Stimulated activated CD8-positive, alpha-beta memory T cell treated with anti-CD3 and anti-CD28 coated beads, Interleukin-15, amount 100 ng/mL, for 4 hours (primary cell): ENCODE results near the gene SH2D6.
"Not testable (repeated sequence)": the region's sequence is repeated elsewhere in the genome, so short reads cannot be mapped to it uniquely, and the experiment has no call there.

ENCODE experiments used
- DNase-seq, 2 donors: peaks; one replicate each; pipeline ENCODE4 v3.0.0-alpha.2; 2020; ENCODE audit warnings: low read depth in 2 of 2

Gene SH2D6

DNA sequence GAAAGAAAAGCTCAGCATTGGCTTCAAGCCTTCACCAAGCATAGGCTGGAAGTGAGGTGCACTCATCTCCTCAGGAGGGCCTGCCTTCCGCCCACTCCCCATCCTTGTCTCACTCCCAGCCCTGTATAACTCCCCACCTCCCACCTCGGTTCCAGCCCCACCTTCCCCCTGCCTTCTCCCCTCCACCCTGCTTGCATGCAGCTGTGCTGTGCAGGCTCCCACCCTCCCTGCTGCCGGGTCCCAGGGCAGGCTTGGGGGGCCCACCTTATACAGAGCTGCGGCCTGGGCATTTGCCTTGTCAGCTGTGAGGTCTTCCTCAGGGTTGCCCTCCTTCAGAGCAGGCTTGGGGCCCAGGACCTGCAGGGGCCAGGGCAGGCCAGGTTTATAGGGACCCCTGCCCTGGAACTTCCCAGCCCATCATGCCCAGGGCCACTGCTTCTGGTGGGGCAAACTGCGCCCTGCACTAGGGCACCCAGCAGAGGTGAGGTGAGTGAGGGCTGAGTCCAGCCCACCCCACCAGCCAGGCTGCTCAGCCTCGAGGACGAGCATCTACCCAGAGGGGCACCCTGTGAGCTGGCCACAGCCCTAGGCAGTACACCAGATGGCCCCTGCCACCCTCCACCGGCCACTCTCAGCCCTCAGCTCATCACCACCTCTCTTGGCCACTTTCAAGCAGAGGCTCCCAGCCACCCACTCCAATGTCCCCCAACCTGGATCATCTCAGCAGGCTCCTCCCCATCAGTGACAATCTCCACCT is 19.9 kb upstream of the SH2D6 start:
- no peak for DNase-seq

DNA sequence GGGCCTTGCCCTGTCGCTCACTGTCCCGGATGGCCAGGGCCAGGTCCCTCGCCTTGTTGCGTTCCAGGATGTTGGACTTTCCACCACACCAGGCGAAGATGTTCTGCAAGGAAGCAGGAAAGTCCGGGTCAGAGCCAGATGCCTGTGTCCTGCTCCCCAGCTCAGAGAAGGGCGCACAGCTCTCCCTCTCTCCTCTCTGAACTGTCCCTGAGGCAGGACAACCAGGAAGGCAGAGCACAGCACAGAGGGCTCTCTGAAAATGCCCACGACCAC is 19.4 kb upstream of the SH2D6 start:
- no peak for DNase-seq

GRCh38 chr2:85400023-85400422 is 18.5 kb upstream of the SH2D6 start:
- no peak for DNase-seq

- no peak for DNase-seq
Observed at GRCh38 chr2:85400541-85401463, 17.7 kb upstream of the SH2D6 start.

DNA sequence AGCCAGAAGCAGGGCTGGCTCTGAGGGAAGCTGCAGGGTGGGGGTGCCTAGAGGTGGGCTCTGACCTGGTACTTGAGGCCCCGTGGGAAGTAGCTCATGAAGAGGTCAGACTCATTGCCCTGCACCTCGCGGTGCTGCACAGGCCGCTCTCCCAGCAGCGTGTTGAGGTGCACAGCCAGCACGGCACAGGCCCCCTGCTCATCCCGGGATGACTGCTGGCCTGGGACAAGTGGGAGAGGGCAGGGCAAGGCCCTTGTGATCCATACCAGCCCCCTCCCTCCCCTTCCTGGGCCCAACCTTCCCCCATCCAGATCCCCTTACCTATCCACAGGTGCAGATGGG is 17.1 kb upstream of the SH2D6 start:
- no peak for DNase-seq

DNA sequence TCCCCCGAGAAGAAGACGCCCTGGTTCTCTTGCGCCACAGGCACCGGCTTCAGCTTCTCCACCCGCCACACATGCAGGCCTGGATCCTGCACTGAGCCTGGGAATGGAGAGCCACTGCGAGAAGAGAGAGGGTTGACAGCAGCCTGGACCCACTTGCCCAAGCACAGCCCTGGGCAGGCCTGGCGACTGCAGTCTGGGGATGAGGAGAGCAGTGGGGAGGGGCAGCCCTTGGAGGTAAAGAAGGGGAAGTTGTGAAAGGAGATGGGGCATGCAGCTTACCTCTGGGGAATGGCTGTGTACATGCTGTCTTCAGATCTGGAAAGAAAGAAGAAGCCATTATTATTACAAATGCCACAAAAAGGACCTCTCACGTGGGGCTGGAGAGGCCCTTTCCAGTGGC is 16.7 kb upstream of the SH2D6 start:
- DNase-seq, result no peak

- DNase-seq, result peak; percentile 45 to 48
Observed at GRCh38 chr2:85405201-85406059, 13.1 kb upstream of the SH2D6 start.

DNA sequence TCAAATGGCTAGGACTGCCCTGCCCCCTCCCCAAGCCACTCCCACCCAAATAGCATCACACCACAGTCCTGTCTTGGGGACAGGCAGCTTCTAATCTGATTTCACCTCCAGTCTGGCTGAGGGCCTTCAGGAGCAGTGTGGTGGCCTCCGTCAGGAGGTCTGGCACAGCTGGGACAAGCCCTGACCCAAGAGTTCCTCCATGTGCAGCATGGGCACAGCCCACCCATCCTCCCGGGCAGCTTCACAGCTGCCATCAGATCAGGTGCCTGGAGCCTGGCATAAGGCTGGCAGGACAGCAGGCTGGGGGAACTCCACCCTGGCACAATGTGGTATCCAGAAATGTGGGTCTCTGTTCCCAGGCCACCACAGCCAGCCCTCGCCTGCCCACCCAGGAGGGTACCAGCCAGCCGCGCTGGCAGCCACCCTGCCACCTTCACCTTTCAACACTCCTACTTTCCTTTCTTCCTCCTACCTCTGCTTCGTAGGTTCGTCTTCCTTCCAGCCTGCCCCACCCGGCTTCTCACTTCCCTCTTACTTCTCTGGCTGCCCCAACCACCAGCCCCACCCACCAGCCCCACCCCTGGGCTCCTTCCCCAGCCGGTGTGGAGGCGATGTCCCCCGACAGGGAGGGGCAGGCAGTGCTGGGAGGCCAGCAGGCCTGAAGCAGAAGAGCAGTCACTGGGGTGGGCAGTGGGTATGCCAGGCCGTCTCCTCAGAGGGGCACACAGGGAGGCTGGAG is 8.5 kb upstream of the SH2D6 start, which contains the start of gene CAPG:
CAPG (minus strand) TSS at position 522 of the 739 bp plus-strand sequence. CDS start 8,221 bp downstream, outside the sequence.
- no peak for DNase-seq

DNA sequence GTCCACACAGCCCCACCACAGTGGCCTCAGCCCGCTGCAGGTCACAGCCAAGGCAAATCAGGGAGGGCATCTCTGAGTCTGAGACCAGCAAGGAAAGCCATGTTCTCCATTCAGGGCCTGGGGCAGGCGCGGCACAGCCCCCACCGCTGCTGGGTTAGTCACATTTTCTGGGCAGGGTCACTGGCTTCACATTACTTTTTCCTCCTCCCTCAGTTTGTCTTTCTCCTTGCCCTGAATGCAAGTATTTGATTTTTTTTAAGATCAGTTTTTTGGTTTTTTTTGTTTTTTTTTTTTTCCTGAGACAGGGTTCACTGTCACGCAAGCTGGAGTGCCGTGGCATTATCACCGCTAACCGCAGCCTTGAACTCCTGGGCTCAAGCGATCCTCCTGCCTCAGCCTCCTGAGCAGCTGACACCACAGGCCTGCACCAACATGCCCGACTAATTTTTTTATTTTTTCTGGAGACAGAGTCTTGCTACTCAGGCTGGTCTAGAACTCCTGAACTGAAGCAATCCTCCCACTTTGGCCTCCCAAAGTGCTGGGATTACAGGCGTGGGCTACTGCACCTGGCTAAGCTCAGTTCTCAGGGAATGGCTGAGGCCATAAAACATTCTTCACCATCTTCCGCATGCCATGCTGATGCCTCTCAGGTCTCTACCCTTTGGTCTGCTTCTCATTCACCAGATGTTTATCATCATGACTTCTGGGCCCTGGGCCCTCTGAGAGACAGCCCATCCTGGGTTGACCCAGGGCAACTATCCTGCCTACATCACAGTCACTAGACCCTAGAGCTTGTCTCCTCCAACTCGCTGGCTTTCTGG is 7.7 kb upstream of the SH2D6 start:
- DNase-seq, result no peak

DNA sequence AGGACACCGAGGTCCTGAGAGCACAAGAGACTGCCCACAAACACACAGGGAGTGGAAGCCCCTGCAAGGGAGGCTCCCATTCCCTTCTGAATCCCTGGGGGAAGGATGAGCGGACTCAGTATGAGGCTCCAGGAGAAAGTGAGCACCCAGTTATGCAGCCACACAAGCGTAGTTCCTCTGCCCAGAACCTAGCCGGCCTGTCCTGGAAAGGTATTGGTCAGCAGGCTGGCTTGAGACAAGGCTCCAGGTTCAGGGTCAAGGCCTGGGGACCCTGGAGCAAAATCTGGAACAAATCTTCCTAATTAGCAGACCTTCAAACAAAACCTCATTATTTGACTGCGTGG is 7.1 kb upstream of the SH2D6 start:
- no peak for DNase-seq

DNA sequence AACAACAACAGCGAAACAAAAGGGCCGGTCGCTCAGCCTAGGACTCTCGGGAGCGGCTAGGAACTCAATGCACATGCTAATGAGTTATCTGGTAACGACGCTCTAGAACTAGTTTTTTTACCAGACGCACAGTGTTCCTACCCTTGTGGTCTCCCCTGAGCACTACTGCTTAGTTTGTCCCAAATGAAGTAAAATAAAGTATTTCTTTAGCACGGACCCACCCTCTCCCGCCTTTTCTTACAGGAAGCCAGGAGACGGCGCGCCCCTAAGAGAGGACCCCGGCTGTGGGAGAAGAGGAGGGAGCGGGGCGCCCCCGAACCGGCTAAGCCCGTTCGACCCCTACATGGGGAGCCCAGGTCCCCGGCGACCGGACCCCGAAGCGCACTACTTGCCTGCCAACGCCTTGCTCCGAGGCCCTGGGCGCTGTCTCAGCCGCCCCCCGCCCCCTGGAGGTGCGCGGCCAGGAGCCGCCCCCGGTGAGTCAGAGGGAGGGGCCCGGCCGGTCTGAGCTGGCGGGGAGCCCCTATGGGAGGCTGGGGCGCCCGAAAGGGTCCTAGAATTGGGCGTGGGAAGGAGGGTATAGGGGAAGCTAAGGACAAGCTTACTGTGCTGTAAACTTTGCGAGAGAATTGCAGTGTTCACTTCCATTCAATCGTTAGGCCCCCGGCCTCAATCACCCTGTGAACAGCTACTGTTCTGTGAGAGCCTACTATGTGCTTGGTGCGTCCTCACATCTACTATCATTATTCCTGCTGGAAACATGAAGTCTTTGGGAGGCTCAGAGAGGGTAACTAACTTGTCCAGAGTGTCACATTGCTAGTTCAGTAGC is 4.7 kb upstream of the SH2D6 start:
- DNase-seq, result peak in 1 of 2 donors; percentile 45

- DNase-seq, result not testable (repeated sequence)
Observed at GRCh38 chr2:85414421-85414759, 4.1 kb upstream of the SH2D6 start.

DNA sequence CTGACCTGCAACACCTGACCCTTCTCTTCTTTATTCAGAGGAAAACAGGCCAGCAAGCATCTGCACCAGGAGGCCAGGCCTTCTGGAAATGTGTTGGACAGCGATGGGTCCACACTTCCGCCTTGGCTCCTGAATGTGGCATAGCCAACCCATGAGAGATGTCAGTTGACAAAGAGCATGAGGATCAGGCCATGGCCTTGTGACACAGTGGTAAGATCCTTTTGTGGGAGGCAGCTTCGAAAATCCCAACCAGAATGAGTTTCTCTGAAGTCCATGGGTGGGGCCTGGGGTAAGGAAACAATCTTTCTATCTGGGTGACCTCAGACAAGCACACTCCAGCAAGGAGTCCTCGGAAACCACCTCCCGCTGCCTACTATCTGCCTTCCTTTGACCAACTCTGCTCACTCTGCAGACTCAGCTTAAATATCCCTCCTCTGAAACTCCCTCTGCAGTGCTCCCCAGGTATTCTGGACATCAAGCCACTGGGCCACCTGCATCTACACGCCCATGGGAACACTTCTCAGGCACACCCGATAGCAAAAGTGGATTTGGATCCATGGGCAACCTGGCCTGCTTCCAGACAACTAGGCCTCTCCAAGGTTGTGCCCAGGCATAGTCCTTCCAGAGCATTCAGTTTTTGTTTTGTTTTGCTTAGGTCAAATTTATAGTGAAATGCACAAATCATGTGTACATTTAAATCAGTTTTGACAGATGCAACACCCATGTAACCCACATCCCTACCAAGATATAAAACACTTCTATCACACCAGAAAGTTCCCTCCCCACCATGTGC is 3.6 kb upstream of the SH2D6 start:
- no peak for DNase-seq

GRCh38 chr2:85415980-85416650 is 2.4 kb upstream of the SH2D6 start:
- no peak for DNase-seq

GRCh38 chr2:85419009-85419675 is 628 bp downstream of the SH2D6 start:
- no peak for DNase-seq

- DNase-seq, result peak; percentile 67 to 76
Observed at GRCh38 chr2:85420536-85421259, 2.2 kb downstream of the SH2D6 start.
